Measurements from ENCODE around the gene CCDC90B. TPM values are rescaled to one million over a fixed set of nuclear protein-coding genes. Genes with fewer than 3 reads are reported as not detected.

The CCDC90B gene
- total and polyA plus RNA-seq, 2 of the 13 experiments (the other 11 are each of a cell fraction or from before 2014, with no cell fraction given): 17.1 to 46.1 TPM

DNA sequence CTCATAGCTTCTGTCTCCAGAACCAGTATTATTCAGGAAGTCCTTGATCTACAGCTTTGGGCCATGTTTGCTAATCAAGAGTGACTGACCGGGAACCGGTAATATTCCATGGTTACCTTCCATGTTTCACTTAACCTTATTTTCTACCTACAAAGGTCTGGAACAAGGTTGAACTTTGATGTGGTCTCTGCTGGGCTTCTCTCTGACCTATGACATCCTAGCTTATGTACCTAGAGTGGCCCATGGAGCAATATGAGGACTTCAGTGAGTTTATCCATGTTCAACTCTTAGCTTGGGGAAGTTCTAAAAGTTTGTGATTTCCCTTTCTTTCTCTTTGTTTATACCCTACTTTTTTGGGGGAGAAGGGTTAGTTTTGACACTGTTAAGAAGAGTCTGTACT is 33.2 kb downstream of the CCDC90B start (continued):
- TF ChIP-seq ZBTB37 (CRISPR knock-in tag; IDR thresholded peaks at IDR 0.05) (no peak), BRD4 (CRISPR knock-in tag; IDR thresholded peaks at IDR 0.05) (no peak), ZNF790 (CRISPR knock-in tag; IDR thresholded peaks at IDR 0.05; ENCODE audit: borderline replicate concordance) (no peak), PLRG1 (conservative IDR thresholded peaks at IDR 0.05) (no peak), ZNF33B (CRISPR knock-in tag; IDR thresholded peaks at IDR 0.05) (no peak), SIX4 (CRISPR knock-in tag; IDR thresholded peaks at IDR 0.05) (no peak), TBX2 (CRISPR knock-in tag; IDR thresholded peaks at IDR 0.05; ENCODE audit: borderline replicate concordance) (peak; percentile 18; the same call in 1 of the 2 replicates), SSRP1 (CRISPR knock-in tag; IDR thresholded peaks at IDR 0.05) (no peak), SOX5 (CRISPR knock-in tag; IDR thresholded peaks at IDR 0.05; ENCODE audit: borderline replicate concordance) (peak; percentile 53; the same call in 1 of the 2 replicates), ZSCAN21 (CRISPR knock-in tag; IDR thresholded peaks at IDR 0.05; ENCODE audit: borderline replicate concordance) (no peak)
- TF ChIP-seq, protein P1, sequence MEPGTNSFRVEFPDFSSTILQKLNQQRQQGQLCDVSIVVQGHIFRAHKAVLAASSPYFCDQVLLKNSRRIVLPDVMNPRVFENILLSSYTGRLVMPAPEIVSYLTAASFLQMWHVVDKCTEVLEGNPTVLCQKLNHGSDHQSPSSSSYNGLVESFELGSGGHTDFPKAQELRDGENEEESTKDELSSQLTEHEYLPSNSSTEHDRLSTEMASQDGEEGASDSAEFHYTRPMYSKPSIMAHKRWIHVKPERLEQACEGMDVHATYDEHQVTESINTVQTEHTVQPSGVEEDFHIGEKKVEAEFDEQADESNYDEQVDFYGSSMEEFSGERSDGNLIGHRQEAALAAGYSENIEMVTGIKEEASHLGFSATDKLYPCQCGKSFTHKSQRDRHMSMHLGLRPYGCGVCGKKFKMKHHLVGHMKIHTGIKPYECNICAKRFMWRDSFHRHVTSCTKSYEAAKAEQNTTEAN (CRISPR knock-in tag; conservative IDR thresholded peaks at IDR 0.05): peak; percentile 76; the same call in 1 of the 2 replicates

GRCh38 chr11:83252266-83252665 is 33.9 kb downstream of the CCDC90B start:
- Histone ChIP-seq H3K4me3 (replicated peaks in 1 of 3; ENCODE audit: insufficient read depth in 1 of 3, low read depth in 2 of 3, low read length in 3 of 3) (no peak overlapping the region), H3K9ac (ENCODE audit: insufficient read depth, low read depth, low read length) (no peak overlapping the region), H3K27me3 (ENCODE audit: control insufficient read depth in 1 of 2, insufficient read depth in 2 of 2, low read length in 2 of 2) (no peaks in the 10 kb centered on the region), H2AFZ (ENCODE audit: low read length) (no peak overlapping the region), H3K4me2 (ENCODE audit: low read depth, low read length) (no peak overlapping the region), H3K27ac (ENCODE audit: extremely low read length, insufficient read depth, low read length) (peak overlapping the region; percentile 85), H3K36me3 (replicated peaks in 1 of 2; ENCODE audit: control insufficient read depth in 1 of 2, insufficient read depth in 2 of 2, low read length in 2 of 2) (no peaks in the 10 kb centered on the region), H3K79me2 (ENCODE audit: insufficient read depth, low read length) (no peaks in the 10 kb centered on the region), H3K9me3 (ENCODE audit: low read length) (no peaks in the 10 kb centered on the region), H4K20me1 (ENCODE audit: insufficient read depth, low read length) (no peaks in the 10 kb centered on the region), H3K4me1 (ENCODE audit: insufficient read depth, low read length) (peaks cover 63% of the 10 kb centered on the region)
- CTCF ChIA-PET (ENCODE audit: low intra/inter-chr PET ratio, low total read pairs): no interaction called here
- BruUV-seq (replicated peaks): no TSS peak
- no peak for FAIRE-seq
- DNase-seq (ENCODE audit: low spot score): no peak
- intact Hi-C loops (cut with micrococcal nuclease; ENCODE audit: unreplicated experiment) (loop anchor here (10.0 kb wide), 2 partner anchors 57 to 167 kb away; partner anchors contain the start of gene ANKRD42), in situ Hi-C loops (cut with HindIII; ENCODE audit: extremely low pct_ligation_motif_present, low pct_unique_long_range_greater_than_20kb) (loop anchor here (10.0 kb wide), 1 partner anchor 347 kb away; the partner anchor contains the start of genes DDIAS and PRCP)
- no peak for ATAC-seq
- 92% methylated on average over 2 of the region's 2 CpGs for WGBS (ENCODE audit: low lambda C conversion rate)
- POLR2A ChIA-PET: interaction anchor here (0.9 to 2.3 kb wide), 3 partner anchors 32 to 351 kb away, joined by 4 to 12 read pairs (median 4); partner anchors contain the start of genes CCDC90B and DDIAS
- TF ChIP-seq, protein P2, sequence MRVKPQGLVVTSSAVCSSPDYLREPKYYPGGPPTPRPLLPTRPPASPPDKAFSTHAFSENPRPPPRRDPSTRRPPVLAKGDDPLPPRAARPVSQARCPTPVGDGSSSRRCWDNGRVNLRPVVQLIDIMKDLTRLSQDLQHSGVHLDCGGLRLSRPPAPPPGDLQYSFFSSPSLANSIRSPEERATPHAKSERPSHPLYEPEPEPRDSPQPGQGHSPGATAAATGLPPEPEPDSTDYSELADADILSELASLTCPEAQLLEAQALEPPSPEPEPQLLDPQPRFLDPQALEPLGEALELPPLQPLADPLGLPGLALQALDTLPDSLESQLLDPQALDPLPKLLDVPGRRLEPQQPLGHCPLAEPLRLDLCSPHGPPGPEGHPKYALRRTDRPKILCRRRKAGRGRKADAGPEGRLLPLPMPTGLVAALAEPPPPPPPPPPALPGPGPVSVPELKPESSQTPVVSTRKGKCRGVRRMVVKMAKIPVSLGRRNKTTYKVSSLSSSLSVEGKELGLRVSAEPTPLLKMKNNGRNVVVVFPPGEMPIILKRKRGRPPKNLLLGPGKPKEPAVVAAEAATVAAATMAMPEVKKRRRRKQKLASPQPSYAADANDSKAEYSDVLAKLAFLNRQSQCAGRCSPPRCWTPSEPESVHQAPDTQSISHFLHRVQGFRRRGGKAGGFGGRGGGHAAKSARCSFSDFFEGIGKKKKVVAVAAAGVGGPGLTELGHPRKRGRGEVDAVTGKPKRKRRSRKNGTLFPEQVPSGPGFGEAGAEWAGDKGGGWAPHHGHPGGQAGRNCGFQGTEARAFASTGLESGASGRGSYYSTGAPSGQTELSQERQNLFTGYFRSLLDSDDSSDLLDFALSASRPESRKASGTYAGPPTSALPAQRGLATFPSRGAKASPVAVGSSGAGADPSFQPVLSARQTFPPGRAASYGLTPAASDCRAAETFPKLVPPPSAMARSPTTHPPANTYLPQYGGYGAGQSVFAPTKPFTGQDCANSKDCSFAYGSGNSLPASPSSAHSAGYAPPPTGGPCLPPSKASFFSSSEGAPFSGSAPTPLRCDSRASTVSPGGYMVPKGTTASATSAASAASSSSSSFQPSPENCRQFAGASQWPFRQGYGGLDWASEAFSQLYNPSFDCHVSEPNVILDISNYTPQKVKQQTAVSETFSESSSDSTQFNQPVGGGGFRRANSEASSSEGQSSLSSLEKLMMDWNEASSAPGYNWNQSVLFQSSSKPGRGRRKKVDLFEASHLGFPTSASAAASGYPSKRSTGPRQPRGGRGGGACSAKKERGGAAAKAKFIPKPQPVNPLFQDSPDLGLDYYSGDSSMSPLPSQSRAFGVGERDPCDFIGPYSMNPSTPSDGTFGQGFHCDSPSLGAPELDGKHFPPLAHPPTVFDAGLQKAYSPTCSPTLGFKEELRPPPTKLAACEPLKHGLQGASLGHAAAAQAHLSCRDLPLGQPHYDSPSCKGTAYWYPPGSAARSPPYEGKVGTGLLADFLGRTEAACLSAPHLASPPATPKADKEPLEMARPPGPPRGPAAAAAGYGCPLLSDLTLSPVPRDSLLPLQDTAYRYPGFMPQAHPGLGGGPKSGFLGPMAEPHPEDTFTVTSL (CRISPR knock-in tag; IDR thresholded peaks at IDR 0.05; ENCODE audit: borderline replicate concordance): no peak
- TF ChIP-seq CERS6 (CRISPR knock-in tag; IDR thresholded peaks at IDR 0.05) (no peak), ZNF550 (CRISPR knock-in tag; IDR thresholded peaks at IDR 0.05; ENCODE audit: borderline replicate concordance) (no peak), MAFK (conservative IDR thresholded peaks at IDR 0.05 in 1 of 2, IDR thresholded peaks at IDR 0.05 in 1 of 2; ENCODE audit: low read length in 2 of 2) (peak; percentile 42; a peak in 3 of 4 replicates)

Measured in HepG2 (cell line).